Stimulated activated CD8-positive, alpha-beta memory T cell treated with anti-CD3 and anti-CD28 coated beads, Interleukin-7, amount 100 ng/mL, for 4 hours (primary cell): ENCODE results near the gene TRPM5.

Source experiments
- DNase-seq, 2 donors: peaks; one replicate each; pipeline ENCODE4 v3.0.0-alpha.2; 2020; ENCODE audit warnings: low read depth in 2 of 2

The TRPM5 gene

GRCh38 chr11:2420502-2421225 lies 23.6 kb downstream of the TRPM5 start:
- peak; percentile 45 to 59 for DNase-seq

- DNase-seq: peak; percentile 19 to 45
Observed at GRCh38 chr11:2419638-2420501, 24.4 kb downstream of the TRPM5 start.

- no peak for DNase-seq
Observed at GRCh38 chr11:2418693-2419360, 25.5 kb downstream of the TRPM5 start.

GRCh38 chr11:2417856-2418692 lies 26.2 kb downstream of the TRPM5 start:
- no peak for DNase-seq

GRCh38 chr11:2416765-2417164 lies 27.5 kb downstream of the TRPM5 start:
- no peak for DNase-seq

- DNase-seq: no peak
Observed at GRCh38 chr11:2415601-2416380, 28.5 kb downstream of the TRPM5 start.

- DNase-seq: no peak
Observed at GRCh38 chr11:2415171-2415570, 29.1 kb downstream of the TRPM5 start.

GRCh38 chr11:2414616-2415015 lies 29.7 kb downstream of the TRPM5 start:
- DNase-seq: no peak

GRCh38 chr11:2413742-2414579 lies 30.4 kb downstream of the TRPM5 start:
- DNase-seq: no peak

- no peak for DNase-seq
Observed at GRCh38 chr11:2412323-2412722, 32.0 kb downstream of the TRPM5 start.

GRCh38 chr11:2411446-2412305 lies 32.6 kb downstream of the TRPM5 start:
- DNase-seq: no peak

GRCh38 chr11:2410616-2411015 lies 33.7 kb downstream of the TRPM5 start:
- no peak for DNase-seq

- DNase-seq: no peak
Observed at GRCh38 chr11:2409611-2410468, 34.5 kb downstream of the TRPM5 start.

GRCh38 chr11:2409126-2409525 lies 35.2 kb downstream of the TRPM5 start:
- DNase-seq: no peak

GRCh38 chr11:2408671-2409070 lies 35.6 kb downstream of the TRPM5 start:
- DNase-seq: no peak

- no peak for DNase-seq
Observed at GRCh38 chr11:2406878-2407410, 37.4 kb downstream of the TRPM5 start.

GRCh38 chr11:2406451-2406850 lies 37.9 kb downstream of the TRPM5 start:
- DNase-seq: no peak

- no peak for DNase-seq
Observed at GRCh38 chr11:2404735-2405196, 39.5 kb downstream of the TRPM5 start.
